ENCODE data around the gene BSN. TPM values are rescaled to one million over a fixed set of nuclear protein-coding genes. Genes with fewer than 3 reads are reported as not detected.

The BSN gene
- total RNA-seq, 1 experiment from 2014 or later, result 0.28 TPM

DNA sequence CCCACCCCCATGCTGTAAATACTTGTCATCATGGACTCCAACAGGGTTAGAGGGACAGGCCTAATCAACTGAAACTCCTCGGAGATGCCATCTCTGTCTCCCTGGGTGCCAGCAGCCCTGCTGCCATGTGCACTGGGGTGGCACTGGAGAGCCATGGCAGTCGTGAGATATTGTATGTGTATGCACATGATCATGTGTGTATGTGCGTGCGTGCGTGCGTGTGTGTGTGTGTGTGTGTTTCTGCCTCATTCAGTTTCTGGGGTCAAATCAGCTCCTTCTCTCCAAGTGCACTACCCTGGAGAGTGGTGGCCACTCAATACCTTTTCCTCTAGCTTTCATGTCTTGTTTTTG lies 116.6 kb downstream of the BSN start:
- Histone ChIP-seq H3K4me1 (replicated peaks; ENCODE audit: insufficient read depth) (peaks cover 28% of the 10 kb centered on the region), H3K79me2 (ENCODE audit: low read depth) (peaks cover 21% of the 10 kb centered on the region; the same call in 1 of the 2 replicates), H3K4me2 (no peak overlapping the region), H3K27me3 (ENCODE audit: insufficient read depth, low read depth) (no peaks in the 10 kb centered on the region), H3K4me3 (no peak overlapping the region), H3K9me3 (ENCODE audit: insufficient read depth, low read depth) (no peaks in the 10 kb centered on the region), H3K36me3 (ENCODE audit: low read depth) (no peaks in the 10 kb centered on the region; the same call in 1 of the 2 replicates), H2AFZ (no peak overlapping the region), H3K27ac (no peak overlapping the region), H4K20me1 (ENCODE audit: insufficient read depth) (peaks cover 7% of the 10 kb centered on the region; the same call in 1 of the 2 replicates), H3F3A (ENCODE audit: insufficient read depth, low read depth) (peaks cover 19% of the 10 kb centered on the region), H3K9me2 (ENCODE audit: insufficient read depth) (no peaks in the 10 kb centered on the region)
- intact Hi-C loops (cut with micrococcal nuclease; ENCODE audit: unreplicated experiment), result loop anchor here (1.0 to 5.0 kb wide), 4 partner anchors 69 to 324 kb away; no protein-coding TSS in a partner anchor
- TF ChIP-seq CTCF (conservative IDR thresholded peaks at IDR 0.05) (no peak), EZH2 (IDR thresholded peaks at IDR 0.05; ENCODE audit: low read depth) (no peak)
- DNase-seq, result no peak
- no TSS peak for BruUV-seq (replicated peaks)
- POLR2A ChIA-PET (ENCODE audit: unreplicated experiment), result no interaction called here
- CTCF ChIA-PET, result interaction anchor here (0.8 to 1.8 kb wide), 2 partner anchors 131 to 219 kb away, joined by 5 to 28 read pairs; no protein-coding TSS in a partner anchor

DNA sequence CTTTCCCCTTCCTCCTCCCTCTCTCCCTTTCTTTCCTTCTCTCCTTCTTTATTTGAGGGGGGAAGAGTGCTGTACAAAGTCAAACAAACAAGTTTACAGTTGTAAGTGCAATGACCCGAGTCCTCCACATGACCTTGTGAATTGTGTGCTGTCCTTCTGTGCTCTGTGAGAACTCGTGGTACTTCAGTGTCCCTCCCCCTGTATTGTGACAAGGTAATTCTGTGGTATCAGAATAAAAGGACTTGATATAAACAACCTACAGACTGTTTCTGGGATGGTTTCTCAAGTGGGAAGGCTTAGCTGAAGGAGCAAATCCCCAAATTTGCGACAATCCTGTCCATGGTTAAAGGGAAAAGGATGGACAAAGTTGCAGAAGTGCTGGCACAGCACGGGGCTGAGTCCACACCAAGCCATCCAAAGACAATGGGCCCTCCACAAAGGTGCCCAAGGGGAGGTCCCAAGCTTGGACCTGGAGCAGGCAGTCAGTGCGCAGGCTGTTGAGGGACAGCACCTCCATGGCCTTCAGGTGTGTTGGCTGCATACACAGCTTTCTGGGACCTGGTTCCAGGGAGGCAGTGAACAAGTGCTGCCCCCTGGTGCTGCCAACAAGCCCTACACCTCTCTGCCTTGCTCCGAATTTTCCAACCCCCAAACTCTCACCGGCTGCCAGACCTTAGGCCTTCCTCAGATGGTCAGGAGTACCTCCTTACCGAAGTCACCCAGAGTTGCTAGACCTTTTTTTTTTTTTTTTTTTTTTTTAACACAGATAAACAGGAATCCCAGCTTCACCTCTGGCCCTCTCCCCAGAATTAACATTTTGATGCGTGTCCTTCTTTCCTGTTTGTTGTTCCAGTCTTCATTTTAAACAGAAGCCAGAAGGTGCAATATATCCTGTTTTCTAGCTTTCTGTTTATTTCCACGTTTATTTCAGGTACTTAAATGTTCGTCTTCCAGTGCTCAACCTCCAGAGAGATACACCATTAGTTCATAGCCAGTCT lies 117.3 kb downstream of the BSN start:
- Histone ChIP-seq H3K9me2 (ENCODE audit: insufficient read depth) (no peaks in the 10 kb centered on the region), H3K4me1 (replicated peaks; ENCODE audit: insufficient read depth) (peaks cover 28% of the 10 kb centered on the region), H3K79me2 (ENCODE audit: low read depth) (peaks cover 21% of the 10 kb centered on the region; the same call in 1 of the 2 replicates), H3K4me3 (no peak overlapping the region), H3F3A (ENCODE audit: insufficient read depth, low read depth) (peaks cover 19% of the 10 kb centered on the region), H3K27ac (no peak overlapping the region), H3K36me3 (ENCODE audit: low read depth) (no peaks in the 10 kb centered on the region; the same call in 1 of the 2 replicates), H3K27me3 (ENCODE audit: insufficient read depth, low read depth) (no peaks in the 10 kb centered on the region), H2AFZ (no peak overlapping the region), H3K4me2 (peak overlapping the region; percentile 36), H4K20me1 (ENCODE audit: insufficient read depth) (peaks cover 7% of the 10 kb centered on the region; the same call in 1 of the 2 replicates), H3K9me3 (ENCODE audit: insufficient read depth, low read depth) (no peaks in the 10 kb centered on the region)
- ChIA-PET CTCF (interaction anchor here (0.5 to 1.8 kb wide), 14 partner anchors 84 to 427 kb away, joined by 3 to 28 read pairs (median 6); no protein-coding TSS in a partner anchor), POLR2A (ENCODE audit: unreplicated experiment) (interaction anchor here (0.6 to 0.7 kb wide), 2 partner anchors 132 to 219 kb away, joined by 5 to 6 read pairs; no protein-coding TSS in a partner anchor)
- no TSS peak for BruUV-seq (replicated peaks)
- intact Hi-C loops (cut with micrococcal nuclease; ENCODE audit: unreplicated experiment), result loop anchor here (1.0 to 5.0 kb wide), 5 partner anchors 51 to 324 kb away; partner anchors contain the start of gene GMPPB
- no peak for TF ChIP-seq EZH2 (IDR thresholded peaks at IDR 0.05; ENCODE audit: low read depth)
- peak; percentile 83 for TF ChIP-seq CTCF (conservative IDR thresholded peaks at IDR 0.05)
- DNase-seq, result peak; percentile 60 to 75

- peaks cover 7% of the 10 kb centered on the region; the same call in 1 of the 2 replicates for H4K20me1 ChIP-seq (ENCODE audit: insufficient read depth)
- peak overlapping the region; percentile 94 for H3K27ac ChIP-seq
- no peaks in the 10 kb centered on the region; the same call in 1 of the 2 replicates for H3K36me3 ChIP-seq (ENCODE audit: low read depth)
- H3K27me3 ChIP-seq (ENCODE audit: insufficient read depth, low read depth), result no peaks in the 10 kb centered on the region
- peak overlapping the region; percentile 83 for H2AFZ ChIP-seq
- ChIA-PET CTCF (interaction anchor here (1.3 kb wide), 1 partner anchor 133 kb away, joined by 13 read pairs; no protein-coding TSS in a partner anchor), POLR2A (ENCODE audit: unreplicated experiment) (interaction anchor here (0.6 to 1.1 kb wide), 7 partner anchors 133 to 333 kb away, joined by 3 to 35 read pairs (median 5); no protein-coding TSS in a partner anchor)
- TSS peak; percentile 61 for BruUV-seq (replicated peaks)
- H3K9me2 ChIP-seq (ENCODE audit: insufficient read depth), result no peaks in the 10 kb centered on the region
- peaks cover 21% of the 10 kb centered on the region; the same call in 1 of the 2 replicates for H3K79me2 ChIP-seq (ENCODE audit: low read depth)
- H3K4me2 ChIP-seq, result peak overlapping the region; percentile 79
- peak; percentile 59 to 64 for DNase-seq
- peaks cover 18% of the 10 kb centered on the region for H3F3A ChIP-seq (ENCODE audit: insufficient read depth, low read depth)
- no peak for TF ChIP-seq CTCF (conservative IDR thresholded peaks at IDR 0.05)
- TF ChIP-seq EZH2 (IDR thresholded peaks at IDR 0.05; ENCODE audit: low read depth), result no peak
- peaks cover 27% of the 10 kb centered on the region for H3K4me1 ChIP-seq (replicated peaks; ENCODE audit: insufficient read depth)
- H3K4me3 ChIP-seq, result peak overlapping the region; percentile 86
- intact Hi-C loops (cut with micrococcal nuclease; ENCODE audit: unreplicated experiment), result loop anchor here (2.0 to 5.0 kb wide), 4 partner anchors 50 to 326 kb away; partner anchors contain the start of gene GMPPB
- H3K9me3 ChIP-seq (ENCODE audit: insufficient read depth, low read depth), result no peaks in the 10 kb centered on the region
Observed at GRCh38 chr3:49673121-49673714, 118.9 kb downstream of the BSN start.
